Activated naive CD8-positive, alpha-beta T cell treated with anti-CD3 and anti-CD28 coated beads for 36 hours (primary cell): ENCODE measurements around the gene PTPRF. TPM values are rescaled to one million over a fixed set of nuclear protein-coding genes. Genes with fewer than 3 reads are reported as not detected.
"Not testable (repeated sequence)": the region's sequence is repeated elsewhere in the genome, so short reads cannot be mapped to it uniquely, and the experiment has no call there.

ENCODE experiments used
- DNase-seq: peaks from one replicate; pipeline ENCODE4 v3.0.0; 2021
- H3K27ac Mint-ChIP-seq: one replicate; pipeline ENCODE4 v1.8.0; 2022; ENCODE audit warnings: mild to moderate bottlenecking, moderate library complexity, mixed read lengths
- H3K27me3 Mint-ChIP-seq: one replicate; pipeline ENCODE4 v1.8.0; 2022; ENCODE audit warnings: mild to moderate bottlenecking, mixed read lengths
- H3K36me3 Mint-ChIP-seq: one replicate; pipeline ENCODE4 v1.8.0; 2021; ENCODE audit warnings: mild to moderate bottlenecking, mixed read lengths
- H3K4me1 Mint-ChIP-seq: one replicate; pipeline ENCODE4 v1.8.0; 2021; ENCODE audit warnings: mixed read lengths
- H3K4me3 Mint-ChIP-seq: one replicate; pipeline ENCODE4 v1.8.0; 2022; ENCODE audit warnings: mild to moderate bottlenecking, moderate library complexity, mixed read lengths
- H3K9me3 Mint-ChIP-seq: one replicate; pipeline ENCODE4 v1.8.0; 2022; ENCODE audit warnings: mixed read lengths
- total RNA-seq, 2 experiments: library from RNA; stranded (reverse); gene quantifications; one replicate each; pipeline ENCODE4 v1.2.3, GENCODE V29; 2021

The PTPRF gene
- total RNA-seq, result 1 to 10 TPM; 3.1 to 3.6 TPM

- peak; percentile 51 for DNase-seq
- Mint-ChIP-seq H3K27ac (peak within 1 kb of the TSS; percentile 11), H3K27me3 (peaks cover 40% of the 10 kb centered on the region), H3K4me1 (peaks cover 16% of the 10 kb centered on the region), H3K9me3 (no peaks in the 10 kb centered on the region), H3K36me3 (no peaks in the 10 kb centered on the region), H3K4me3 (peak within 1 kb of the TSS; percentile 82)
Measured at GRCh38 chr1:43530483-43531106, at the start of gene PTPRF. Gene PTPRF, plus strand, starts transcription at chr1:43530883. Its CDS starts 14,193 bp downstream, at chr1:43545076.

GRCh38 chr1:43481491-43481890 is 49.2 kb upstream of the PTPRF start:
- Mint-ChIP-seq H3K4me1 (no peaks in the 10 kb centered on the region), H3K4me3 (no peak overlapping the region), H3K9me3 (no peaks in the 10 kb centered on the region), H3K27ac (no peak overlapping the region), H3K36me3 (peaks cover 2% of the 10 kb centered on the region), H3K27me3 (peaks cover 11% of the 10 kb centered on the region)
- DNase-seq, result no peak

- H3K27me3 Mint-ChIP-seq, result peaks cover 11% of the 10 kb centered on the region
- no peak for DNase-seq
- peaks cover 4% of the 10 kb centered on the region for H3K36me3 Mint-ChIP-seq
- H3K9me3 Mint-ChIP-seq, result peaks cover 2% of the 10 kb centered on the region
- H3K27ac Mint-ChIP-seq, result no peak overlapping the region
- no peaks in the 10 kb centered on the region for H3K4me1 Mint-ChIP-seq
- H3K4me3 Mint-ChIP-seq, result no peak overlapping the region
Measured at GRCh38 chr1:43482215-43482614, 48.5 kb upstream of the PTPRF start.

DNA sequence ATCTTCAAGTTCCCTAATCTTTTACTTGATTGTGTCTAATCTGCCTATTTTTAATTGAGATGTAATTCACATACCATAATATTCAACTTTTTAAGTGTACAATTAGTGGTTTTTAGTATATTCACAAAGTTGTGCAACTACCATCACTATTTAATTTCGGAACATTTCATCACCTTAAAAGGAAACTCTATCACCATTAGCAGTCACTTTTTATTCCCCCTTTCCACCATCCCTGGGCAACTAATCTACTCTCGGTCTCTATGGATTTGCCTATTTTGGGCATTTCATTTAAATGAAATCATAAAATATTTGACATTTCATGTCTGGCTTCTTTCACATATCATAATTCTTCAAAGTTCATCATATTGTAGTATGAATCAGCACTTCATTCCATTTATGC is 46.3 kb upstream of the PTPRF start:
- Mint-ChIP-seq H3K27ac (no peak overlapping the region), H3K9me3 (peaks cover 16% of the 10 kb centered on the region), H3K4me3 (no peak overlapping the region), H3K36me3 (peaks cover 4% of the 10 kb centered on the region), H3K27me3 (peaks cover 7% of the 10 kb centered on the region), H3K4me1 (no peaks in the 10 kb centered on the region)
- no peak for DNase-seq

DNA sequence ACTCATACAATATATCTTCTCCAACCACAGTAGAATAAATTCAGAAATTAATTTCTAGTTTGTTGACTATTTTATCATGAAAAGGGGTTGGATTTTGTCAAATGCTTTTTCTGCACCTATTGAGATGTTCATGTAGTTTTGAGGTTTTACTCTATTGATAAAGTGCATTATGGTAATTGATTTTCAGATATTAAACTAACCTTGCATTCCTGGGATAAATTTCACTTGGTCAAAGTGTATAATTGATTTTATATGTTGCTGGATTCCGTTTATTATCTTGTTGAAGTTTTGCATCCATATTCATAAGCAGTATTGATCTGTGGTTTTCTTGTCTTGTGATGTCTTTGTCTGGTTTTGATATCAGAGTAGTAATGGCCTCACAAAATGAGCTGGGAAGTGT is 42.5 kb upstream of the PTPRF start:
- no peak overlapping the region for H3K4me3 Mint-ChIP-seq
- no peaks in the 10 kb centered on the region for H3K27me3 Mint-ChIP-seq
- H3K4me1 Mint-ChIP-seq, result no peaks in the 10 kb centered on the region
- H3K27ac Mint-ChIP-seq, result no peak overlapping the region
- no peak for DNase-seq
- H3K36me3 Mint-ChIP-seq, result peaks cover 12% of the 10 kb centered on the region
- H3K9me3 Mint-ChIP-seq, result peaks cover 34% of the 10 kb centered on the region

DNA sequence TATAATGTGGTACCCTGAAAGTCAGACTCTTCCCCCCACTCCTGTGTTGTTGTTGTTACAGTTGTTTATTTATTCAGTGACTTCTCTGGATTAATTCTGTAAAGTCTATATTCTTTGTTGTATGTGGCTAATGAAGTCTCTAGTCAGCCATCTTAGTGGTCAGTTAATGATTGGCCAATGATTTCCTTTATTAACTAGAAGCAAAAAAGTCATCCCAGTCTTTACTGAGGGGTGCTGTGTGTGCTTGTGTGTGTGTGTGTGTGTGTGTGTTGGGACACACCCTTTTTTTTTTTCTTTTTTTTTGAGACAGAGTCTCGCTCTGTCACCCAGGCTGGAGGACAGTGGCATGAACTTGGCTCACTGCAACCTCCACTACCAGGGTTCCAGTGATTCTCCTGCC is 39.6 kb upstream of the PTPRF start:
- no peak overlapping the region for H3K27ac Mint-ChIP-seq

GRCh38 chr1:43492826-43493225 is 37.9 kb upstream of the PTPRF start:
- peaks cover 8% of the 10 kb centered on the region for H3K36me3 Mint-ChIP-seq
- H3K4me3 Mint-ChIP-seq, result no peak overlapping the region
- no peak overlapping the region for H3K27ac Mint-ChIP-seq
- no peaks in the 10 kb centered on the region for H3K4me1 Mint-ChIP-seq
- no peaks in the 10 kb centered on the region for H3K27me3 Mint-ChIP-seq
- no peak for DNase-seq
- peaks cover 29% of the 10 kb centered on the region for H3K9me3 Mint-ChIP-seq

More for the DNA sequence above, 39.6 kb upstream of the PTPRF start:
- no peak for DNase-seq
- Mint-ChIP-seq H3K9me3 (peaks cover 34% of the 10 kb centered on the region), H3K27me3 (no peaks in the 10 kb centered on the region), H3K4me1 (no peaks in the 10 kb centered on the region), H3K36me3 (peaks cover 10% of the 10 kb centered on the region), H3K4me3 (no peak overlapping the region)

DNA sequence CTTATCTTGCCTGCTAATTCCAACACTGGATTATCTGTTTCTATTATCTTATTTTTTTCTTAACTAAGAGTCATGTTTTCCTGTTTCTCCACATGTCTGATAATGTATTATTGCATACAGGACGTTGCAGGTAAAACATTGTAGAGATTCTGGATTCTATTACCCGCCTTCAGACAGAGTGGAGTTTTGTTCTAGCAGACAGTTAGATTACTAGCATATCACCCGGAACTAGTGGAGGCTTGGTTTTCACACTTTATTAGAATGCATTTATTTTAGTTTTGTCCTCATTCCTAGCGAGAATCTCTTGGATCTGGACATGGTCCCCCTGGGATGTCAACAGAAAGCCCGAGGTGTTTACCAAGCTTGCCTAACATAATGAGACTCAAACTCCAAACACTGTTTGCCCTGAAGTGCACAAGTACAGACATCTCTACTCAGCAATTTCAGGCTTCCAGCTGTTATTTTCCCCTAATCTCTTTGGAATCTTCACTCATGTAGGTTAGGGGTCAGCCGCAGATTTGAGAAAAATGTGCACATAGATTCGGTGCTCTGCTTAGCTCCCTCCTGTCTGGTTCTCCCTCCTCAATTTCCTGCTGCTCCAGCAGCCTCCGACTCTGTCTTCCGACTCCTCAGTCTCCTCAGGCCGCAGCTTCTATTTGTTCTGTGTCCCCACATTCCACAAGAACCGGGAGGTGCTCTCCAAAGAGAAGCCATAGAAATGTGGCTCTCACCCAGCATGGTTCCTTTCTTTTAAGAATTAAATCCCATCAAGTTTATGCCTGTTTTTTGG is 36.8 kb upstream of the PTPRF start:
- Mint-ChIP-seq H3K4me1 (no peaks in the 10 kb centered on the region), H3K27me3 (no peaks in the 10 kb centered on the region), H3K27ac (no peak overlapping the region), H3K4me3 (no peak overlapping the region), H3K36me3 (peaks cover 8% of the 10 kb centered on the region), H3K9me3 (peaks cover 22% of the 10 kb centered on the region)
- no peak for DNase-seq

GRCh38 chr1:43495204-43495603 is 35.5 kb upstream of the PTPRF start:
- Mint-ChIP-seq H3K9me3 (peaks cover 11% of the 10 kb centered on the region), H3K27me3 (peaks cover 4% of the 10 kb centered on the region), H3K4me1 (no peaks in the 10 kb centered on the region), H3K4me3 (no peak overlapping the region), H3K36me3 (peaks cover 2% of the 10 kb centered on the region), H3K27ac (no peak overlapping the region)
- no peak for DNase-seq

DNA sequence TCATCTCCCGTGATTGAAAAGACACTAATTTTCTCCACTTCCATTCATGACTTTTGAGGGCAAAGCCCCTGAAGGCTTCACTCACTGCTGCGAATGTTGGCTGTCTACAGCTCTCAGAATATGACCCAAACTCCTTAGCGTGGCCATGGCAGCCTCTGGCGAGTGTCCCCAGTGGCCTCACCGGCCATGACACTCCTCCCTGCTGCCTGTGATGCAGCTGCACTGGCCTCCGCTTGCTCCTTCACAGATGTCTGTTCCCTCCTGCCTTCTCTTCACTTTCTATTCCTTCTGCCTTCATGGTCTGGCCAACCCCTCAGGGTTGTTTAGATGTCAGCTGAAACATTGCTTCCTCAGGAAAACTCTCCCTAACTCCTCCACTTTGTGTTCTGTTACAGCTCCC is 30.8 kb upstream of the PTPRF start:
- Mint-ChIP-seq H3K36me3 (no peaks in the 10 kb centered on the region), H3K4me3 (no peak overlapping the region), H3K9me3 (no peaks in the 10 kb centered on the region), H3K27ac (no peak overlapping the region), H3K27me3 (peaks cover 4% of the 10 kb centered on the region), H3K4me1 (no peaks in the 10 kb centered on the region)
- no peak for DNase-seq

GRCh38 chr1:43501806-43502205 is 28.9 kb upstream of the PTPRF start:
- not testable (repeated sequence) for H3K27me3 Mint-ChIP-seq, H3K4me1 Mint-ChIP-seq, H3K27ac Mint-ChIP-seq, H3K4me3 Mint-ChIP-seq, H3K9me3 Mint-ChIP-seq, DNase-seq, H3K36me3 Mint-ChIP-seq

- H3K27ac Mint-ChIP-seq, result no peak overlapping the region
- no peaks in the 10 kb centered on the region for H3K36me3 Mint-ChIP-seq
- H3K4me3 Mint-ChIP-seq, result no peak overlapping the region
- no peaks in the 10 kb centered on the region for H3K9me3 Mint-ChIP-seq
- DNase-seq, result no peak
- peaks cover 4% of the 10 kb centered on the region for H3K27me3 Mint-ChIP-seq
- H3K4me1 Mint-ChIP-seq, result no peaks in the 10 kb centered on the region
Measured at GRCh38 chr1:43503534-43503933, 27.1 kb upstream of the PTPRF start.

GRCh38 chr1:43505077-43505780 is 25.5 kb upstream of the PTPRF start:
- no peaks in the 10 kb centered on the region for H3K36me3 Mint-ChIP-seq
- no peak overlapping the region for H3K4me3 Mint-ChIP-seq
- H3K27me3 Mint-ChIP-seq, result no peaks in the 10 kb centered on the region
- H3K9me3 Mint-ChIP-seq, result no peaks in the 10 kb centered on the region
- no peak for DNase-seq
- peaks cover 2% of the 10 kb centered on the region for H3K4me1 Mint-ChIP-seq
- H3K27ac Mint-ChIP-seq, result no peak overlapping the region

GRCh38 chr1:43506233-43506632 is 24.4 kb upstream of the PTPRF start:
- Mint-ChIP-seq H3K9me3 (no peaks in the 10 kb centered on the region), H3K27ac (no peak overlapping the region), H3K4me1 (peaks cover 2% of the 10 kb centered on the region), H3K4me3 (no peak overlapping the region), H3K36me3 (no peaks in the 10 kb centered on the region), H3K27me3 (no peaks in the 10 kb centered on the region)
- no peak for DNase-seq
